HepG2 (cell line): Measurements from ENCODE around the gene FMNL2. TPM values are rescaled to one million over a fixed set of nuclear protein-coding genes. Genes with fewer than 3 reads are reported as not detected.

Experiments used
- ARID5B ChIP-seq: IDR thresholded peaks from 2 replicates; pipeline ENCODE4 v1.4.0; 2020; ENCODE audit warnings: mild to moderate bottlenecking, missing genetic modification reagents
- EZH2 ChIP-seq: conservative IDR thresholded peaks from 2 replicates; pipeline ENCODE4 v1.6.1; 2012; ENCODE audit warnings: mild to moderate bottlenecking, low read depth, low read length, moderate library complexity
- FOXJ3 ChIP-seq: sonication (generic); formaldehyde crosslinking; IDR thresholded peaks from 2 replicates; pipeline ENCODE4 v1.4.0; 2020; ENCODE audit warnings: missing genetic modification reagents, mild to moderate bottlenecking, borderline replicate concordance
- FOXP4 ChIP-seq: sonication (generic); formaldehyde crosslinking; IDR thresholded peaks from 2 replicates; pipeline ENCODE4 v1.4.0; 2020; ENCODE audit warnings: missing genetic modification reagents
- MIER3 ChIP-seq: IDR thresholded peaks from 2 replicates; pipeline ENCODE4 v1.6.1; 2016; ENCODE audit warnings: missing compliant biosample characterization, borderline replicate concordance
- MLLT10 ChIP-seq: sonication (generic); formaldehyde crosslinking; IDR thresholded peaks from 2 replicates; pipeline ENCODE4 v1.4.0; 2020; ENCODE audit warnings: missing genetic modification reagents
- POLR2AphosphoS5 ChIP-seq: IDR thresholded peaks from 2 replicates; pipeline ENCODE4 v1.6.1; 2012; ENCODE audit warnings: low read depth, low read length
- STAG1 ChIP-seq: sonication (generic); formaldehyde crosslinking; IDR thresholded peaks from 2 replicates; pipeline ENCODE4 v1.4.0; 2020; ENCODE audit warnings: missing genetic modification reagents
- SYNCRIP ChIP-seq: fragments of 200-400 bp; formaldehyde crosslinking; IDR thresholded peaks from 2 replicates; pipeline ENCODE4 v1.6.1; 2018; ENCODE audit warnings: mild to moderate bottlenecking, low read depth, low read length; ENCODE audit not compliant: insufficient read depth
- TAF15 ChIP-seq: fragments of 200-400 bp; formaldehyde crosslinking; IDR thresholded peaks from one replicate; pipeline ENCODE4 v1.6.1; 2018; ENCODE audit warnings: mild to moderate bottlenecking, low read depth, low read length; ENCODE audit not compliant: poor library complexity, severe bottlenecking
- TBP ChIP-seq: sonication (generic); formaldehyde crosslinking; IDR thresholded peaks from 2 replicates; pipeline ENCODE4 v1.5.0; 2020; ENCODE audit warnings: missing genetic modification reagents
- TSC22D2 ChIP-seq: sonication (generic); formaldehyde crosslinking; IDR thresholded peaks from 2 replicates; pipeline ENCODE4 v1.5.1; 2020; ENCODE audit warnings: missing genetic modification reagents, mild to moderate bottlenecking, borderline replicate concordance
- XBP1 ChIP-seq: sonication (generic); formaldehyde crosslinking; IDR thresholded peaks from 2 replicates; pipeline ENCODE4 v1.5.0; 2020; ENCODE audit warnings: missing genetic modification reagents
- ZNF160 ChIP-seq: sonication (generic); formaldehyde crosslinking; IDR thresholded peaks from 2 replicates; pipeline ENCODE4 v1.8.0; 2022; ENCODE audit warnings: mild to moderate bottlenecking, inconsistent platforms, missing genetic modification reagents
- ZNF296 ChIP-seq: sonication (generic); formaldehyde crosslinking; conservative IDR thresholded peaks from 2 replicates; pipeline ENCODE4 v1.5.0; 2020; ENCODE audit warnings: mild to moderate bottlenecking, missing genetic modification reagents
- ZNF335 ChIP-seq: sonication (generic); formaldehyde crosslinking; IDR thresholded peaks from 2 replicates; pipeline ENCODE4 v1.4.0; 2020; ENCODE audit warnings: missing genetic modification reagents
- ZNF432 ChIP-seq: sonication (generic); formaldehyde crosslinking; IDR thresholded peaks from 2 replicates; pipeline ENCODE4 v1.5.0; 2020; ENCODE audit warnings: missing genetic modification reagents, mild to moderate bottlenecking, borderline replicate concordance
- ZNF777 ChIP-seq: sonication (generic); formaldehyde crosslinking; IDR thresholded peaks from 2 replicates; pipeline ENCODE4 v1.4.0; 2020; ENCODE audit warnings: missing genetic modification reagents
- ZNF784 ChIP-seq: sonication (generic); formaldehyde crosslinking; IDR thresholded peaks from 2 replicates; pipeline ENCODE4 v1.5.1; 2020; ENCODE audit warnings: missing genetic modification reagents, mild to moderate bottlenecking, borderline replicate concordance
- ZNF800 ChIP-seq: sonication (generic); formaldehyde crosslinking; IDR thresholded peaks from 2 replicates; pipeline ENCODE4 v1.4.0; 2020; ENCODE audit warnings: missing genetic modification reagents
- polyA plus RNA-seq, 8 experiments: library from polyadenylated mRNA; depleted of rRNA in 3 of 8; stranded (reverse) in 7 of 8; unstranded in 1 of 8; fragments of >200 nt; fragmentation: Illumina TruSeq in 4 of 8; extraction: Trizol in 4 of 8; gene quantifications; 2 replicates each; pipeline versions ENCODE4 v1.2.1 to v1.2.3, GENCODE V29; 2011 to 2016; ENCODE audit warnings: low read depth in 4 of 8, missing spikeins in 1 of 8, mixed read lengths in 1 of 8; ENCODE audit not compliant: insufficient read depth in 1 of 8
- total RNA-seq, 5 experiments: library from RNA; depleted of rRNA; stranded (reverse); fragments of >200 nt; fragmentation: Illumina TruSeq; extraction: Trizol; gene quantifications; 2 replicates each; pipeline ENCODE4 v1.2.3, GENCODE V29; 2016; ENCODE audit warnings: low read depth in 1 of 5

FMNL2 gene
- total and polyA plus RNA-seq, 2 of the 13 experiments (the other 11 are each of a cell fraction or from before 2014, with no cell fraction given): 66.5 to 67.7 TPM

GRCh38 chr2:152635635-152636298, 300.8 kb downstream of the FMNL2 start (continued):
- TF ChIP-seq ZNF777 (CRISPR knock-in tag): no peak
- TF ChIP-seq ZNF296 (CRISPR knock-in tag): no peak
- peak; percentile 97 for TF ChIP-seq STAG1 (CRISPR knock-in tag)
- TF ChIP-seq ZNF432: no peak
- TF ChIP-seq EZH2: no peak
- no peak for TF ChIP-seq TBP (CRISPR knock-in tag)
- TF ChIP-seq MLLT10 (CRISPR knock-in tag): no peak
- no peak for TF ChIP-seq FOXJ3
- TF ChIP-seq ZNF335 (CRISPR knock-in tag): peak; percentile 95
- no peak for TF ChIP-seq TAF15
- no peak for TF ChIP-seq SYNCRIP
- TF ChIP-seq MIER3 (CRISPR knock-in tag): peak; percentile 15; the same call in 1 of the 2 replicates
- TF ChIP-seq TSC22D2 (CRISPR knock-in tag): no peak
- TF ChIP-seq ZNF784 (CRISPR knock-in tag): no peak
- no peak for TF ChIP-seq XBP1 (CRISPR knock-in tag)
- no peak for TF ChIP-seq ZNF160 (CRISPR knock-in tag)
- no peak for TF ChIP-seq ARID5B (CRISPR knock-in tag)
- no peak for TF ChIP-seq POLR2AphosphoS5
- TF ChIP-seq FOXP4 (CRISPR knock-in tag): peak; percentile 14; the same call in 1 of the 2 replicates
- 0 out of 2 replicates have a peak, but pooled peaks have one; percentile 52 for TF ChIP-seq ZNF800 (CRISPR knock-in tag)
